GM06990 (cell line): Measurements from ENCODE around the gene ARHGAP31.

Source experiments
- DNase-seq: peaks from one replicate; pipeline ENCODE4 v3.0.0-alpha.2; 2011; ENCODE audit not compliant: insufficient read length; ENCODE audit errors: extremely low read depth
- H3K27me3 ChIP-seq: replicated peaks from 2 replicates; pipeline ENCODE4 v1.6.0; 2011; ENCODE audit warnings: low read length; ENCODE audit not compliant: control insufficient read depth, insufficient read depth
- H3K36me3 ChIP-seq: 2 replicates; pipeline ENCODE4 v1.5.1; 2011; ENCODE audit warnings: low read length; ENCODE audit not compliant: control insufficient read depth, insufficient read depth
- H3K4me3 ChIP-seq: replicated peaks from 2 replicates; pipeline ENCODE4 v1.5.1; 2011; ENCODE audit warnings: low read depth, mild to moderate bottlenecking, control low read depth, low read length
- CTCF ChIP-seq: IDR thresholded peaks from 2 replicates; pipeline ENCODE4 v1.5.1; 2011; ENCODE audit warnings: low read length, control low read depth, mild to moderate bottlenecking, inconsistent platforms; ENCODE audit not compliant: insufficient read depth, poor library complexity, severe bottlenecking

Gene ARHGAP31

DNA sequence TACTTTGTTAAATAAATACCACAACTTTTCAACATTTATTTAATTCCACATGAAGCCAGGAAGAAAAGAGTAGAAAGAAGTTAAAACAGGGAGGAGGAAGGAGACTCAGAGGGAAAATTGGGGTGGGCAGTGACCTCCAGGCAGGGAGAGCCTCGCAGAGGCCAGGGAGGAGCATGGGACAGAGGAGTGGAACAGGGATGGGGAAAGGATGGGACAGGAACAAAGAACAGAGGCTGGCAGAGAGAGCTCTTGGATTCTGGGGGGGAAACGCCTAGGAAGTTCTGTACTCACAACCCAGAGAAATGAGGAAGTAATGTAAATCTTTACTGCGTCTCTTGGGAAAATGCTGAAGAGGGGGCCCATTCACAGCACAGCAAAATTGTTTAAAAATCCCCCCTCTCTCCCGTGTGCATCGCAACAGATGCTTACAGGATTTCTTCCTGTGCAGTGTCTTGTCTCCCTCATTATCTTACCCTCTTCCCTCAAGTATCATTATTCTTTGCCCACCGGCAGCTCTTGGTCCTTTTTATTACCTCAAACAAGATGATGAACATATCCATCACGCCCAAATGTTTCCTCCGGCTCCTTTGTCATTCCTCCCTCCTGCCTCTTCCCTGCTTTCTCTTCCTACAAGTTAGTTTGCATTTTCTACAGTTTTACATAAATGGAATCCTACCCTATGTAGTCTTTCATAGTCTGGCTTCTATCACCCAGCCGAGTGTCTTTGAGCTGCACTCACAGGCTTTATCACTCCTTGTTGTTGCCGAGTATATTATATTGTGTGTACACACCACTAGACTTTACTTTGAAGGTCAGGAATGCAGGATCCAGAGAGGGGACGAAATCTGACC is 65.5 kb downstream of the ARHGAP31 start:
- Histone ChIP-seq H3K4me3 (no peak overlapping the region), H3K27me3 (no peaks in the 10 kb centered on the region), H3K36me3 (no peaks in the 10 kb centered on the region; the same call in 1 of the 2 replicates)
- TF ChIP-seq CTCF = no peak
- no peak for DNase-seq

GRCh38 chr3:119360736-119361462 is 66.7 kb downstream of the ARHGAP31 start:
- Histone ChIP-seq H3K36me3 (no peaks in the 10 kb centered on the region), H3K27me3 (no peaks in the 10 kb centered on the region), H3K4me3 (no peak overlapping the region)
- DNase-seq = no peak
- TF ChIP-seq CTCF = no peak

GRCh38 chr3:119362010-119362409 is 67.8 kb downstream of the ARHGAP31 start:
- no peaks in the 10 kb centered on the region for H3K36me3 ChIP-seq
- no peak overlapping the region for H3K4me3 ChIP-seq
- no peaks in the 10 kb centered on the region for H3K27me3 ChIP-seq
- no peak for TF ChIP-seq CTCF
- DNase-seq = no peak

DNA sequence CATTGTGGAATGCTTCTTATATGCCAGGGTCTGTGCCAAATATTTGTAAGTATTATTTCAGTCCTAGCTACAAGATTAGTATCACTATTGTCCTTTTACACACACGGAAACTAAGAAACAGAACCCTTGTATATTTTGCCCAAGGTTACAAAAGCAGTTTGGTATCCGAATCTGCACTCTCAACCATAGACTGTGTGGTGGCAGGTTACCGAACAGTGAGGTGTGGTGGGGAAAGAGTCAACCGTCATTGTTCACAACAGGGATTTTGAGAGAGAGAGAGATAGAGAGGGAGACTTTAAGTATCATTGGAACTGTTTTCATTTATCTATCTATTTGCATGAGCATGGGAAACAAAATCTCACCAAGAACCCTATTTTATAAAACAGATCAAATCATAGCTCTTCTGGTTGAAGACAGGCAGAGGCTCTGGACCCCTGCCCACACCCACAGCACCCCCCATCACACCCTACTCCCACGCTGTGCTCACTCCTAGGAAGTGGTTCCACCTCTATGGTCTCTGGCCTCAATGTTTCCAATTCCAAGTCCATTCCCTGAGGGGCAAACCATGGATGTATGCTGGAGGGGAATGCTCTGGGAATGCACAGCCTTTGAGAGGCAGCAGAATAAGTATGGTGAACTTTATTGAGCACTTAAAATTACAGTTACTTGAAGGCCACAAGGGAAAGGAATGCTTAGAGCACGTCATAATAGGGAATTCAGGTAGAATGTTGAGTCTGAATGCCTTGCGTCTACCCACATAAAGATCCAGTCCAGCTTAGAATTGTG is 69.0 kb downstream of the ARHGAP31 start:
- H3K36me3 ChIP-seq = peaks cover 1% of the 10 kb centered on the region
- no peaks in the 10 kb centered on the region for H3K27me3 ChIP-seq
- no peak overlapping the region for H3K4me3 ChIP-seq
- DNase-seq = no peak
- no peak for TF ChIP-seq CTCF

GRCh38 chr3:119364401-119364800 is 70.2 kb downstream of the ARHGAP31 start:
- no peak overlapping the region for H3K4me3 ChIP-seq
- H3K27me3 ChIP-seq = no peaks in the 10 kb centered on the region
- H3K36me3 ChIP-seq = peaks cover 5% of the 10 kb centered on the region
- no peak for TF ChIP-seq CTCF
- DNase-seq = no peak
